Measurements from ENCODE around the gene SGSM1.

GRCh38 chr22:24801901-24802465 lies 4.0 kb upstream of the SGSM1 start:
- TF ChIP-seq POLR2A (IDR thresholded peaks at IDR 0.05; ENCODE audit: low read depth, low read length) (no peak), CTCF (conservative IDR thresholded peaks at IDR 0.05; ENCODE audit: low read depth, low read length) (no peak)

Data from IMR-90 (cell line).